GM23248 (cell line): ENCODE measurements around the gene DDX18.

Source experiments
- EZH2 ChIP-seq: fragments of 200-600 bp; sonication (generic); IDR thresholded peaks from 2 replicates; pipeline ENCODE4 v1.6.1; 2018; ENCODE audit warnings: antibody characterized with exemption, mild to moderate bottlenecking; ENCODE audit not compliant: insufficient read depth, poor library complexity, severe bottlenecking
- EZH2phosphoT487 ChIP-seq: fragments of 200-600 bp; sonication (generic); IDR thresholded peaks from 2 replicates; pipeline ENCODE4 v1.6.1; 2018; ENCODE audit warnings: antibody characterized with exemption, moderate library complexity, mild to moderate bottlenecking, low read depth; ENCODE audit not compliant: insufficient read depth

DNA sequence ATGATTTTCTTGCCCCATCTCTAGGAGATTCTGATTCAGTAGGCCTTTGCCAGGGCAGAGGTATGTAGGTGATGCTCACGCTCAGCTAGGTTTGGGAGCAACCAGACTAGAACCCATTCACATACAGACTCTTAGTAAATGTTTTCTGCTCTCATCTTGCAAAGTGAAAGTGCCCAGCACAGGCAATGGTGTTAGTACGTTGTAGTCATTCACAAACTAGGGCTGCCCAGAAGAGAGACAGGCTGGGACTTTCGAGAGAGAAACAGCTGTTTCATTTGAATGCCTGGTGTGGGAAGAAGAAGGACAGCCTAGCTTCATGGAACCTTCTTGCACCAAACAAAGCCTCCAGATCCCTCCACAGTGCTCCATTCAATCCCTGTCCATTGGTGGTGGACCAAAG lies 19.4 kb downstream of the DDX18 start:
- TF ChIP-seq EZH2phosphoT487 (no peak), EZH2 (no peak)
